Transverse colon (tissue), 4 donors: Measurements from ENCODE around the gene TMEM14C. TPM values are rescaled to one million over a fixed set of nuclear protein-coding genes. Genes with fewer than 3 reads are reported as not detected.

Source experiments
- DNase-seq: peaks from one replicate; pipeline ENCODE4 v3.0.0-alpha.2; 2019
- H3K27ac ChIP-seq, 4 donors: fragments of 200-600 bp; sonication (generic); 2 replicates each; pipeline ENCODE4 v1.5.1; 2016 to 2018; ENCODE audit warnings: inconsistent platforms in 4 of 4
- H3K27me3 ChIP-seq: fragments of 200-600 bp; sonication (generic); 2 replicates; pipeline ENCODE4 v1.5.1; 2017; ENCODE audit warnings: inconsistent platforms
- H3K36me3 ChIP-seq, 4 donors: fragments of 200-600 bp; sonication (generic); 2 replicates each; pipeline ENCODE4 v1.5.1; 2017 to 2019; ENCODE audit warnings: inconsistent platforms in 4 of 4
- H3K4me1 ChIP-seq, 4 donors: fragments of 200-600 bp; sonication (generic); 2 replicates each; pipeline ENCODE4 v1.5.1; 2017 to 2020; ENCODE audit warnings: inconsistent platforms in 4 of 4
- H3K4me3 ChIP-seq, 4 donors: fragments of 200-600 bp; sonication (generic); 1 replicate in 1 of 4; 2 replicates in 3 of 4; pipeline versions ENCODE4 v1.5.1 to v1.6.1; 2017 to 2019; ENCODE audit warnings: inconsistent platforms in 4 of 4
- H3K9me3 ChIP-seq, 2 donors: fragments of 200-600 bp; sonication (generic); 2 replicates each; pipeline ENCODE4 v1.5.1; 2017 to 2019; ENCODE audit warnings: inconsistent platforms in 2 of 2
- CTCF ChIP-seq, 5 experiments: fragments of 200-600 bp in 3 of 5; fragments of 450-650 bp in 2 of 5; sonication (generic) in 3 of 5; IDR thresholded peaks; 1 replicate in 2 of 5; 2 replicates in 3 of 5; pipeline ENCODE4 v1.5.1; 2016 to 2017; ENCODE audit warnings: antibody characterized with exemption in 5 of 5, inconsistent platforms in 3 of 5, mild to moderate bottlenecking in 2 of 5, moderate library complexity in 1 of 5
- EP300 ChIP-seq: sonication (generic); formaldehyde crosslinking; IDR thresholded peaks from one replicate; pipeline ENCODE4 v1.6.1; 2017; ENCODE audit warnings: antibody characterized with exemption, low read depth
- POLR2A ChIP-seq: fragments of 450-650 bp; IDR thresholded peaks from one replicate; pipeline ENCODE4 v1.6.1; 2016; ENCODE audit warnings: antibody characterized with exemption, mild to moderate bottlenecking, moderate library complexity
- POLR2AphosphoS5 ChIP-seq, 3 donors: sonication (generic); formaldehyde crosslinking; IDR thresholded peaks; one replicate each; pipeline ENCODE4 v1.6.1; 2016; ENCODE audit warnings: antibody characterized with exemption in 3 of 3
- WGBS, 2 donors: methylation state at CpG; one replicate each; pipeline ENCODE4 v1.1.5; 2018; ENCODE audit warnings: low coverage in 1 of 2; 5-methylcytosine and 5-hydroxymethylcytosine counted together
- in situ Hi-C, 4 donors: fragments of 200-750 bp; cut with MboI; loops; one replicate each; pipeline versions ENCODE4 v1.15.0 to v1.15.1; 2017; ENCODE audit warnings: low sequenced_read_pairs in 3 of 4, low pct_ligation_motif_present in 1 of 4, low pct_unique_long_range_greater_than_20kb in 1 of 4
- intact Hi-C: fragments of 100-400 bp; cut with DNase I; formaldehyde crosslinking; loops from one replicate; pipeline ENCODE4 v1.15.1; 2023; ENCODE audit warnings: low total_unique reads
- total RNA-seq, 4 donors: library from RNA; depleted of rRNA; stranded (reverse); fragments of >200 nt; gene quantifications; one replicate each; pipeline ENCODE4 v1.1.0, GENCODE V29; 2016

The TMEM14C gene
- total RNA-seq, 4 donors from 2014 or later: 9.7 to 125 (median 60.0) TPM

- DNase-seq: no peak
- TF ChIP-seq EP300: no peak
- no peak for TF ChIP-seq CTCF (IDR thresholded peaks at IDR 0.05)
- TF ChIP-seq POLR2AphosphoS5 (IDR thresholded peaks at IDR 0.05): no peak
- no peak for TF ChIP-seq POLR2A
Measured at GRCh38 chr6:10721850-10722569, 860 bp upstream of the TMEM14C start.

GRCh38 chr6:10722570-10722819 is 375 bp upstream of the TMEM14C start:
- intact Hi-C loops (loop anchor here (2.0 kb wide), 1 partner anchor 24 kb away; the partner anchor contains the start of gene TMEM14B), in situ Hi-C loops (no loop called here)
- 1% methylated on average over 6 of the region's 6 CpGs; no CpG with 5 or more reads in 1 of the 2 donors for WGBS, 2 donors

More at GRCh38 chr6:10721850-10722569, 860 bp upstream of the TMEM14C start:
- Histone ChIP-seq H3K4me1 (peaks cover 0 to 30% (median 18%) of the 10 kb centered on the region in 4 donors), H3K9me3 (no peaks in the 10 kb centered on the region), H3K36me3 (no peaks in the 10 kb centered on the region), H3K27ac (peak overlapping the region; percentile 88 to 95 (median 94)), H3K4me3 (peak overlapping the region in 3 of 4 donors; percentile 48 to 85 (median 72)), H3K27me3 (no peaks in the 10 kb centered on the region)
- in situ Hi-C loops (no loop called here), intact Hi-C loops (loop anchor here (2.0 kb wide), 1 partner anchor 25 kb away; the partner anchor contains the start of gene TMEM14B)
- 43 to 78% methylated on average over 3 to 11 of the region's 11 CpGs for WGBS, 2 donors

GRCh38 chr6:10723567-10723881 is 654 bp downstream of the TMEM14C start:
- H3K4me3 ChIP-seq: peak overlapping the region; percentile 48 to 85 (median 78)
- peak overlapping the region; percentile 88 to 95 (median 94) for H3K27ac ChIP-seq
- in situ Hi-C loops: no loop called here
- H3K36me3 ChIP-seq: no peaks in the 10 kb centered on the region
- H3K4me1 ChIP-seq: peaks cover 0 to 30% (median 18%) of the 10 kb centered on the region in 4 donors
- TF ChIP-seq POLR2AphosphoS5 (IDR thresholded peaks at IDR 0.05): no peak
- TF ChIP-seq CTCF (IDR thresholded peaks at IDR 0.05): no peak
- no peak for TF ChIP-seq POLR2A
- no peak for TF ChIP-seq EP300
- intact Hi-C loops: loop anchor here (2.0 kb wide), 1 partner anchor 23 kb away; the partner anchor contains the start of gene TMEM14B
- no peaks in the 10 kb centered on the region for H3K27me3 ChIP-seq
- WGBS, 2 donors: 0 to 12% methylated on average over 3 to 7 of the region's 7 CpGs
- no peak for DNase-seq
- H3K9me3 ChIP-seq: no peaks in the 10 kb centered on the region

More at GRCh38 chr6:10722570-10722819, 375 bp upstream of the TMEM14C start:
- H3K9me3 ChIP-seq: no peaks in the 10 kb centered on the region
- H3K27me3 ChIP-seq: no peaks in the 10 kb centered on the region
- H3K4me1 ChIP-seq: peaks cover 0 to 30% (median 18%) of the 10 kb centered on the region in 4 donors
- TF ChIP-seq POLR2A: no peak
- no peak for TF ChIP-seq POLR2AphosphoS5 (IDR thresholded peaks at IDR 0.05)
- TF ChIP-seq CTCF (IDR thresholded peaks at IDR 0.05): no peak
- no peak for TF ChIP-seq EP300
- H3K36me3 ChIP-seq: no peaks in the 10 kb centered on the region
- no peak for DNase-seq
- H3K27ac ChIP-seq: peak overlapping the region; percentile 88 to 95 (median 94)
- peak overlapping the region; percentile 31 to 85 (median 60) for H3K4me3 ChIP-seq

GRCh38 chr6:10725044-10725443 is 2.2 kb downstream of the TMEM14C start:
- 87 to 90% methylated on average over 2 to 6 of the region's 6 CpGs for WGBS, 2 donors

More at GRCh38 chr6:10725044-10725443, 2.2 kb downstream of the TMEM14C start:
- in situ Hi-C loops: no loop called here
- Histone ChIP-seq H3K27me3 (no peaks in the 10 kb centered on the region), H3K4me3 (no peak overlapping the region), H3K9me3 (no peaks in the 10 kb centered on the region), H3K4me1 (peaks cover 0 to 27% (median 18%) of the 10 kb centered on the region in 4 donors), H3K36me3 (peaks cover 0 to 13% (median 2%) of the 10 kb centered on the region in 4 donors), H3K27ac (no peak overlapping the region)
- no peak for DNase-seq
- intact Hi-C loops: no loop called here
- TF ChIP-seq POLR2AphosphoS5 (IDR thresholded peaks at IDR 0.05) (no peak), CTCF (IDR thresholded peaks at IDR 0.05) (no peak), EP300 (no peak), POLR2A (no peak)
